GM21423 (cell line): Measurements from ENCODE around the gene CCR6.

Source experiments
- ATAC-seq: cut with Tn5 transposase; IDR thresholded peaks from one replicate; pipeline ENCODE4 v1.9.1; 2021; ENCODE audit warnings: mild to moderate bottlenecking, moderate library complexity; ENCODE audit not compliant: unreplicated experiment

CCR6 gene

GRCh38 chr6:167097770-167098169 lies 25.1 kb upstream of the CCR6 start:
- no peak for ATAC-seq

GRCh38 chr6:167098825-167099225 lies 24.1 kb upstream of the CCR6 start:
- no peak for ATAC-seq

- no peak for ATAC-seq
Measured at GRCh38 chr6:167099707-167100106, 23.2 kb upstream of the CCR6 start.

GRCh38 chr6:167100241-167100674 lies 22.6 kb upstream of the CCR6 start:
- no peak for ATAC-seq

GRCh38 chr6:167102318-167102717 lies 20.6 kb upstream of the CCR6 start:
- no peak for ATAC-seq

GRCh38 chr6:167103041-167103891 lies 19.6 kb upstream of the CCR6 start:
- ATAC-seq = peak; percentile 90

- no peak for ATAC-seq
Measured at GRCh38 chr6:167104388-167104787, 18.5 kb upstream of the CCR6 start.

GRCh38 chr6:167105060-167105459 lies 17.8 kb upstream of the CCR6 start:
- ATAC-seq = no peak

GRCh38 chr6:167106406-167106805 lies 16.5 kb upstream of the CCR6 start:
- ATAC-seq = no peak

- ATAC-seq = no peak
Measured at GRCh38 chr6:167107787-167108186, 15.1 kb upstream of the CCR6 start.

- no peak for ATAC-seq
Measured at GRCh38 chr6:167108278-167108677, 14.6 kb upstream of the CCR6 start.

GRCh38 chr6:167109651-167110050 lies 13.2 kb upstream of the CCR6 start:
- ATAC-seq = no peak

- ATAC-seq = no peak
Measured at GRCh38 chr6:167111597-167111996, 11.3 kb upstream of the CCR6 start.

- no peak for ATAC-seq
Measured at GRCh38 chr6:167112421-167112820, 10.5 kb upstream of the CCR6 start.

- peak; percentile 48 for ATAC-seq
Measured at GRCh38 chr6:167113047-167113754, 9.7 kb upstream of the CCR6 start.

- peak; percentile 82 for ATAC-seq
Measured at GRCh38 chr6:167113935-167114910, 8.7 kb upstream of the CCR6 start.

GRCh38 chr6:167115054-167115453 lies 7.8 kb upstream of the CCR6 start:
- ATAC-seq = no peak

- ATAC-seq = no peak
Measured at GRCh38 chr6:167116109-167116837, 6.6 kb upstream of the CCR6 start.

GRCh38 chr6:167116838-167117228 lies 6.1 kb upstream of the CCR6 start:
- no peak for ATAC-seq

GRCh38 chr6:167118006-167118405 lies 4.9 kb upstream of the CCR6 start:
- no peak for ATAC-seq
